Pulmonary artery endothelial cell (primary cell): ENCODE results near the gene DNAJB12. TPM values are rescaled to one million over a fixed set of nuclear protein-coding genes. Genes with fewer than 3 reads are reported as not detected.
"Not testable (repeated sequence)": the region's sequence is repeated elsewhere in the genome, so short reads cannot be mapped to it uniquely, and the experiment has no call there.

Experiments used
- DNase-seq: peaks from one replicate; pipeline ENCODE4 v3.0.0-alpha.2; 2011; ENCODE audit warnings: low read depth, low spot score
- total RNA-seq: library from RNA; depleted of rRNA; stranded (reverse); fragments of >200 nt; gene quantifications from 2 replicates; pipeline ENCODE4 v1.2.3, GENCODE V29; 2014

Gene DNAJB12
- total RNA-seq, 1 donor from 2014 or later = 26.2 TPM

- DNase-seq = peak; percentile 66
These were observed 22.9 kb downstream of the DNAJB12 start for GRCh38 chr10:72331575-72332422.

DNA sequence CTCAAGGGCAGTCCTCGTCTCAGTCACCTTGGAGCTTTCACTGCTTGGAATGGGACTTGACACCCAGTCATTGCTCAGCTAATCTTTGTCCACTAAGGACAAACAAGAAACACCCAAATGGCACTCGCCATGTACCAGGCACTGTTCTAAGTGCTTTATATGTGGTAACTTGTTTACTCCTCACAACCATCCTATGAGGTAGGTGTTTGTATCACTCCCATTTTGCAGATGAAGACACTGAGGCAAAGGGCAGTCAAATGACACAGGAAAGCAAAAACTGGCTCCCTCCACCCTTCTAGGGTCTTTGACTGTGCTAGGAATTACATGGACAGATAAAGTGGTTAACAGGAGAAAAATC, 24.7 kb downstream of the DNAJB12 start:
- no peak for DNase-seq

- no peak for DNase-seq
These were observed 25.2 kb downstream of the DNAJB12 start for GRCh38 chr10:72329290-72330068.

DNA sequence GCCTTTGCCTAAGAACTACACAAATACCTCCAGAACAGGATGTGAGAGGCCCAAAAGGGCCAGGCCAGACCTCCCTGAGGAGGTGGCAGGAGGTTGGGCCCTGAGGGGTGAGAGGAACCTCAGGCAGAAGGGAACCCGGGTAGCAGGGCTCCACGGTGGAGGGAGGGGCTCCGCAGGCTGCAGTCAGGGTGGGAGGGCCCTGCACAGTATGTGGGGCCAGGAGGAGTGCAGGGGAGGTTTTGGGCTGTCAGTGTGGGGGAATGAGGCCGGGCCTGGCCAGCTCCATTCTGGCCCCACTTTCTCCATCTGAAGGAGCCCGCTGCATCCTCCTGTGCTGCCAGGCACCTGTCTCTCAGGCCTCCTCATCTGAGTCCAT, 25.9 kb downstream of the DNAJB12 start:
- DNase-seq = no peak

DNA sequence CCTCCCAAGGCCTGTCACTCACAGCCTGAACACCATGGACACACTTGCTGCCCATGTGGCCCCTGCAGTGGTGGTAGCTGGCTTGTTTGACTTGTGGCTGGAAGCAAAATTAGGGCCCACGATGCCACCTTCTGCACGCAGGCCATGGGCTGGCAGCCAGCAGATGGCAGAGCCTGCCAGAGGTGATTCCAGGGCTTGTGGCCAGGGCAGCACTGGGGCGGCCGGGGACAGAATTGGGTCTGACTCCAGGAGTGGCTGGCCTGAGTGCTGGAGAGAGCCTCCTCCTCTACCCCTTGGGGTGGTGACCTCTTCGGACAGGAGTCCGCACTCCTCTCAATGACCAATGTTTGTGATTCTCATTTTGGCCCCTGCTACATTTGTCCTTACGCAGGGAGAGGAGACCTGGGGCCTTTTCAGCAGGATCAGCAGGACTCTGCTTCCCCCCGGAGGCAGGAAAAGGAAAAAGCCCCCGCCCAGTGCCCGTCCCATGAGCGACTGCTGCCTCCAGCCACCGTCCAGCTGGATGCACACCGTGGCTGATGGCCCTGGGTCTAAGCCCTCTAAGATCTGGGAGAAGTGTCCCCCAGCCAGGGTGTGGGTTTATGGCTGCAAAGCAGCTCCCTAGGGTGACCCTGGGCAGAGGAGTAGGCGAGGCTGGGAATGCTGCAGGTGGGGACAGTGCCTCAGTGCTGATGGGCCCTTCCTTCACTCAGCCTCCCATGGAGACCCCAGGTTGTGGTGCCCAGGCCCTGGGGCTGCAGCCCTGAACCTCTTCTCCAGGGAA, 26.5 kb downstream of the DNAJB12 start:
- DNase-seq = no peak

DNA sequence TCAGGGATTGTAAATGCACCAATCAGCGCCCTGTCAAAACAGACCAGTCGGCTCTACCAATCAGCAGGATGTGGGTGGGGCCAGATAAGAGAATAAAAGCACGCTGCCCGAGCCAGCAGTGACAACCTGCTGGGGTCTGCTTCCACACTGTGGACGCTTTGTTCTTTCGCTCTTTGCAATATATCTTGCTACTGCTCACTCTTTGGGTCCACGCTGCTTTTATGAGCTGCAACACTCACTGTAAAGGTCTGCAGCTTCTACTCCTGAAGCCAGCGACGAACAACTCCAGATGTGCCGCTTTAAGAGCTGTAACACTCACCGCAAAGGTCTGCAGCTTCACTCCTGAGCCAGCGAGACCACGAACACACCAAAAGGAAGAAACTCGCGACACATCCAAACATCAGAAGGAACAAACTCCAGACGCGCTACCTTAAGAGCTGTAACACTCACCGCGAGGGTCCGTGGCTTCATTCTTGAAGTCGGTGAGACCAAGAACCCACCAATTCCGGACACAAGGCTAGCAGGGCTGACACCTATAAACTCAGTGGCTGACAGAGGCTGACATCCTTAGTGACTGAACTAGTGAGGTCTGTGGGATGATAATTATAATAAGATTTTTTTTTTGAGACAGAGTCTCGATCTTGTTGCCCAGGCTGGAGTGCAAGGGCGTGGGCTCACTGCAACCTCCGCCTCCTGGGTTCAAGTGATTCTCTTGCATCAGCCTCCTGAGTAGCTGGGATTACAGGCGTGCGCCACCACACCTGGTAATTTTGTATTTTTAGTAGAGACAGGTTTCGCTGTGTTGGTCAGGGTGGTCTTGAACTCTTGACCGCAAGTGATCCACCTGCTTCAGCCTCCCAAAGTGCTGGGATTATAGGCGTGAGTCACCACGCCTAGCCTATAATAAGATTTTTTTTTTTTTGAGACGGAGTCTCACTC, 27.8 kb downstream of the DNAJB12 start:
- DNase-seq = not testable (repeated sequence)

DNA sequence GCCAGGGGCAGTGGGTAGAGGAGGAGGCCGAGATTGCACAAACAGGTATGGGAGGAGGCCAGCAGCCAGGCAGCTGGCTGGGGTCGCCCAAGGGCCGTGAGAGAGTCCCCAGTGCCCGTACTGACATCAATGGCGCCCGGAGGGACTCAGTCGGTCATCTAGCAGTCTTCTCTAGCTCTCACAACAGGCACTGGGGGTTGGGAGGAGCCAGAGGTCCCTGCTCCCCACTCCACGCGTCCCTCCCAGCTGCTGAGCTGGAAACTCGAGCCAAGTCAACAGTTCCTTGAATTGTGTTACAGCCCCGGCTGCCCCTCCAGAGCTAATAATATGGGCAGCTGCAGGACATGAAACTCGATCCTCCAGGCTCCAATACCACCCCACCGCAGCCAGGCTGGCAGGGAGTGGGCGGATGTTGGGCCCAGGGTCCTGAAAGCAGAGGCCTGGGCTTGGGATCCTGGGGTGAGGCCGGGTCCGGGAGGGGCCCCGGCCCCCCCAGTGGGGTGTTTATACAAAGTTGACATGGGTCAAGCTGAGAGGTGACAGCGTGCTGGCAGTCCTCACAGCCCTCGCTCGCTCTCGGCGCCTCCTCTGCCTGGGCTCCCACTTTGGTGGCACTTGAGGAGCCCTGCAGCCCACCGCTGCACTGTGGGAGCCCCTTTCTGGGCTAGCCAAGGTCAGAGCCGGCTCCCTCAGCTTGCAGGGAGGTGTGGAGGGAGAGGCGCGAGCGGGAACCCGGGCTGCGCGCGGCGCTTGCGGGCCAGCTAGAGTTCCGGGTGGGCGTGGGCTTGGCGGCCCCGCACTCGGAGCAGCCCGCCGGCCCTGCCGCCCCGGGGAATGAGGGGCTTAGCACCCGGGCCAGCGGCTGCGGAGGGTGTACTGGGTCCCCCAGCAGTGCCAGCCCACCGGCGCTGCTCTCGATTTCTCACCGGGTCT, 29.2 kb downstream of the DNAJB12 start:
- DNase-seq = peak; percentile 81

DNA sequence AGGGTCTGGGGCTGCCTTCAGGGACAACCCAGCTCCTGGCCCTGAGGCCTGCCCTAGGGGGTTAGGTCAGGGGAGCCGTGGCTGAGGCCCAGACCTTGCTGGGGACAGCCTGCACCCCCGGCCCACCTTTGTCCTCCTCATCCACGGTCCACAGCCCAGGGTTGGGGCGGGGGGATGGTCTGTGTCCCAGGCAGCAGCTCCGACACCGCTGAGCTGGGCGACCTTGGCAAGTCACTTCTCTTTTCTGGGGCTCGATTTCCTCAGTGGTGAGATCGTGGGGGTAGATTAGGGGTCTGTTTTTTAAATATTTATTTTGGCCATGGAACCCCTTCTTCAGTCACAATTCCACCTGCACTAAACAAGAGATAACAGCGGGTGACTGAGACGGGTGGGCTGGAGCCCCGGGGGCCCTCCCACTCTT, 30.9 kb downstream of the DNAJB12 start:
- DNase-seq = no peak

DNA sequence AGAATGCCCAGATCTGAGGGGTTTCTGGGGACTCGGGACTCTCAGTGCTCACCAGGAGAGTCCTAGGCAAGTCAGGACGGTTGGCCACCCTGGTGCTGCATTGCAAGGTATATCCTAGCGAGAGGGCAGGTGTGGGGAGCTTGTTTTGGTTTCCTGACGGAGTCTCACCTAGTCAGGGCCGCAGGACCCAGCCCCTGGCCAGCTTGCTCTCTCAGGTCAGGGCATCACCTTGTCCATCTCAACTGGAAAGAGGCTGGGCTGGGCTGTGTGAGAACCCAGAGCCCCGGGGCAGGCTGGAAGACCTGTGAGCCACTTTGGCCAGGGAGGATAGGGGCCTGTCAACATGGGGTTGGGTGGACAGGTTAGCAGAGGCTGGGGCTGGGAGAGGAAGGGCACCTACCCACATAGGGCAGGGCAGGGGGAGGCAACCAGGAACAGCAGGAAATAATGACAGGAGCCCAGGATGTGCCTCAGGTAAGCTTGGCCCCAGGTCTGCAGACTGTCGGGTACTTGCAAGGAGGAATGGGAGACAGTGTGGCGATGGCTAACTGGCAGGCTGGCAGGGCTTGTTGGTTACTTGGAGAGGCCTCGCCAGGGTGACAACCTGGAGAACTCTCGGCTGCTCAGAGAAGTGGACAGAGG, 31.5 kb downstream of the DNAJB12 start:
- DNase-seq = no peak

- no peak for DNase-seq
These were observed 32.2 kb downstream of the DNAJB12 start for GRCh38 chr10:72322280-72323058.

DNA sequence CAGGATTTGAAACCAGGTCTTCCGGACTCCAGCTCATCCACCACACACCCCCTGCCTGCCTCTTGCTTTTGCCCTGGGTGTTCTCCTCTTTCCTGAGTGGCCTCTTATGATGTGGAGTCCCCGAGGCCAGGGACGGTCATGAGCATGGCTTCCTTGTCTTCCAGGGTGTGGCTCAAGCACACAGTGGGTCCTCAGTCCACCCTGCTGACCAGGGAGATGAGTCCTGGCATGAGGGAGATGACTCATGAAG, 32.8 kb downstream of the DNAJB12 start:
- DNase-seq = no peak

GRCh38 chr10:72321248-72322029, 33.3 kb downstream of the DNAJB12 start:
- DNase-seq = no peak

DNA sequence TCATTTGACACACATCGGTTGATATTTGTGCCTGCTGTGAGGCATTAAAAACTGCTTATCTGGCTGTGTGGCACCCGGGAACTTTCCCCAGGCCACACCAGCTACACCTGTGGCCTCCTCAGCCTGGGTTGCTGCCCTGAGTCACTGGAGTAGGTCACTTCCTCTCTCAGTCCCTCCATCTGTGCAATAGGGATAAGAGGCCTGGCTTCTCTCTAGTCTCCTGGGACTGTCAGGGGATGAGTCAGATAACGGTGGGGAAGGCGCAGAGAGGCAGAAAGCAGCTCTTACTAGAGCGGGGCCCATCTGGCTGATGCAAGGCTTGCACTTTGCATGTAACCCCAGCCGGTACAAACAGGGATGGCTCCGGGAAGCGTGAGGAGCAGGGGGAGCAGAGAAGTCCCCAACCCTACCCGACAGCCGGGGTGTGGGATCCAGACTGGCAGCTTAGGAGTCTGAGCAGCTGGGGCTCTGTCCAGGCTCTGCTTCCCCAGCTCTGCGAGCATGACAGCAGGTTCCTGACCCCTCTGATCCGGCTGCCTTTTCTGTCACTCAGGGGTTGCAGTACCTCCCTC, 34.0 kb downstream of the DNAJB12 start:
- DNase-seq = peak; percentile 72

DNA sequence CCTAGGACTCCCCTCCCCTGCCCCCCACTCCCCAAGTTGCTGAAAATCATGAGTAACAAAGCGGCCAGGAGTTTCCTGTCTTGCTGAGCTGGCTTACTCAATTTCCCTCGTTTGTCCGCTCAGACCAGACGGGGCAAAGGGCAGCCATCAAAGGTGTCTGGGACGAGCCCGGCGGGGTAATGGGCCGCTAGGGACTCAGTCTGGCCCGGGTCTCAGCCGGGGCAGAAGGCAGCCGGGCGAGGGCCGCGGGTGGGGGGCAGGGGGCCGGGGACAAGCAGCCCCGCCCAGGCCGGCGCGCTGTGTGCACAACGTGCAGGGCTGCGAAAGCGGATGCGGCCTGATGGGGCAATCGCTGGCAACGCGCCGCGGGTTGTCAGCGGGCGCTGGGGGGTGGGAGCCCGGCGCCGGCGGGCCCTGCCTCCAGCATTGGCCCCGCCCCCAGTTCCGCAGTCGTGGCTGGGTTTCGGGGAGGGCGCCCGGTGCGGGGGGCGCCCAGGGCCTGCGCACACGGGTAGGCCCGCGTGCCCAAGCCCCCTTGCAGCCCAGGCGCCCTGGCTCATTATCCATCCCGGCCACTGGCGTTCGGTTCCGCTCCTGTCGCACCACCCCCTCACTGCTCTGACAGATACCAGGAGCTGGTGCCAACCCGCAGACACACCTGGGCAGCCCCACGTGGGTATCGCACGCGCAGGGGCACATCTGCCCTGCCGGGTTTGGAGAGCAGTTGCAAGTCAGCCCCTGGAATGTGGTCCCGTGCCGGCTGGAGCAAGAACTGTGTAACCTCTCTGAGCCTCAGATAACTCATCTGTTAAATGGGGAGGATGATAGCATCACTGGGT, 35.1 kb downstream of the DNAJB12 start:
- DNase-seq = peak; percentile 90

- no peak for DNase-seq
These were observed 36.1 kb downstream of the DNAJB12 start for GRCh38 chr10:72318418-72319262.
